Fibroblast of lung (primary cell): ENCODE measurements around the gene RASSF4.

Experiments
- EZH2 ChIP-seq: IDR thresholded peaks from 2 replicates; pipeline ENCODE4 v1.5.1; 2012; ENCODE audit warnings: low read length, control low read depth, mild to moderate bottlenecking; ENCODE audit errors: missing control alignments
- TF ChIP-seq, protein P1 (sequence below), 2 donors: IDR thresholded peaks in 1 of 2; conservative IDR thresholded peaks in 1 of 2; 1 replicate in 1 of 2; 2 replicates in 1 of 2; pipeline ENCODE4 v1.5.1; 2011 to 2012; ENCODE audit warnings: low read length in 2 of 2, control low read depth in 1 of 2, inconsistent platforms in 1 of 2, low read depth in 1 of 2, mild to moderate bottlenecking in 1 of 2

DNA sequence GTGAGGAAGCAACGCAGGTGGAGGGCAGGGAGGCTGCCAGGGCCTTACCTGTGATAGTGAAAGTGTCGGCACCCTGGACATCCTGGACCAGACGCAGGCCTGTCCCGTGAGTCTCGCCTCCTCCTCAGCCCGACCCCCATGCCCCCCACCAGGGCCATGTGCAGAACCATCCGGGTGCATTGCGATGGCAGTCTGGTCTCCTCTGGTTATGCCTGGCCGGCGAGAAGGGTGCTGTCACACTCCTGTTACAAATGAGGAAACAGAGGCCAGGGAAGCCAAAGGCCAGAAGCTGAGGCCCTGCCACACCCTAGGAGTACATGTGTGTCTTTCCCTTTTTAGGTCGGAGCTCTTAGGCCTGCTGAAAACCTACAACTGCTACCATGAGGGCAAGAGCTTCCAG is 11.8 kb downstream of the RASSF4 start:
- TF ChIP-seq, protein P1, sequence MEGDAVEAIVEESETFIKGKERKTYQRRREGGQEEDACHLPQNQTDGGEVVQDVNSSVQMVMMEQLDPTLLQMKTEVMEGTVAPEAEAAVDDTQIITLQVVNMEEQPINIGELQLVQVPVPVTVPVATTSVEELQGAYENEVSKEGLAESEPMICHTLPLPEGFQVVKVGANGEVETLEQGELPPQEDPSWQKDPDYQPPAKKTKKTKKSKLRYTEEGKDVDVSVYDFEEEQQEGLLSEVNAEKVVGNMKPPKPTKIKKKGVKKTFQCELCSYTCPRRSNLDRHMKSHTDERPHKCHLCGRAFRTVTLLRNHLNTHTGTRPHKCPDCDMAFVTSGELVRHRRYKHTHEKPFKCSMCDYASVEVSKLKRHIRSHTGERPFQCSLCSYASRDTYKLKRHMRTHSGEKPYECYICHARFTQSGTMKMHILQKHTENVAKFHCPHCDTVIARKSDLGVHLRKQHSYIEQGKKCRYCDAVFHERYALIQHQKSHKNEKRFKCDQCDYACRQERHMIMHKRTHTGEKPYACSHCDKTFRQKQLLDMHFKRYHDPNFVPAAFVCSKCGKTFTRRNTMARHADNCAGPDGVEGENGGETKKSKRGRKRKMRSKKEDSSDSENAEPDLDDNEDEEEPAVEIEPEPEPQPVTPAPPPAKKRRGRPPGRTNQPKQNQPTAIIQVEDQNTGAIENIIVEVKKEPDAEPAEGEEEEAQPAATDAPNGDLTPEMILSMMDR (conservative IDR thresholded peaks at IDR 0.05 in 1 of 2, IDR thresholded peaks at IDR 0.05 in 1 of 2; ENCODE audit: low read depth in 1 of 2, low read length in 2 of 2) = no peak
- TF ChIP-seq EZH2 = no peak
